Stimulated activated CD4-positive, alpha-beta T cell treated with anti-CD3 and anti-CD28 coated beads, Interleukin-15, amount 100 ng/mL, for 48 hours (primary cell): ENCODE measurements around the gene DGKH.
A peak's percentile ranks its signal among the peaks of the same experiment; 100 is the strongest.
"Not testable (repeated sequence)": the region's sequence is repeated elsewhere in the genome, so short reads cannot be mapped to it uniquely, and the experiment has no call there.

ENCODE experiments used
- DNase-seq, 2 donors: peaks; one replicate each; pipeline ENCODE4 v3.0.0-alpha.2; 2020; ENCODE audit warnings: low read depth in 2 of 2

The DGKH gene

DNA sequence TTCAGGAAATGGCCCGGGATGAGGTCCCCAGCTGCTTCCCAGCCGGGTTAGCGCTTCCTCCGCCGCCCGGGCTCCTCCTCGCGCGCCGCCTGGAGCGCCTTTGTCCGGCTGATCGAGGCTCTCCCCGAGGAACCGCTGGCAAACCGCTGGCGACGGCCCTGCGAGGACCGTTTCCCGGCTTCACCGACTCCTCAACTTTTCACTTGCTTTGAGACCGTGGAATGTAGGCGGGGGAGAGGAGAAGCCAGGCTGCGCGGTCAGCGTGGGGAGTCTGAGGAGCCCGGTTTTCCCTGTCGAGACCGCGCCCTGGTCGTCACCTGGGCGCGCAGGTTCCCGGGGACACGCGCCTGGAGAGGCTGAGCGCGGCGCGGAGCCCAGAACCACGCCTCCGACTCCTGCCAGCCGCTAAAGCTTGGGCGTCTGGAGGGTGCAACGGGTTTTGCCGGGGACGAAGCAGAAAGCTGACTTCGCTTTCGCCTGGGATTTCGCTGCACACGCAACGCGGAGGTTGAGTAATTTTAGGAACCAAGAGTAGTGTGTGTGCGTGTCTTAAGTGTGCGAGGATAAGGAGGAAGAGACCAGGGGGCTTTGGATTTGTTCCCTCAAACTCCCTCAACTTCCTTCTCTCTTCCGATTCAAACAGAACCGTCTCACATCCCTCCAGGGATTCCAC, 7.3 kb upstream of the DGKH start:
- DNase-seq, result peak in 1 of 2 donors; percentile 38

DNA sequence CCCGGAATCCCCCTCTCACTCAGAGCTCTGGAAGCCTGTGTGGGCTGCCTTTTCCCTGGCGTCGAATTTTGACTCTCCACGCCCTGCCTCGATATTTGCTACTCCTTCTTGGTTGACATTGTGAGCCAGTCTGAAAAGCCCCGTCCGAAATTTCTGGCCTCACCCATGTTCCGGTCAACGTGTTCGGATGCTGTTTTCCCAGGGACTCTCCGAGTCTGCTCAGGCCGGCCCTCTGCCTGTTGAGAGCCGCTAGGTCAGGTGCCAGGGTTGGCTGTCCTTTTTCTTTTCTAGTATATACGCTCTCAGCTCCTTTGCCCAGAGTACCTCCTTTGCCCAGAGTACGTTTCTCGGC, 6.8 kb upstream of the DGKH start:
- no peak for DNase-seq

DNA sequence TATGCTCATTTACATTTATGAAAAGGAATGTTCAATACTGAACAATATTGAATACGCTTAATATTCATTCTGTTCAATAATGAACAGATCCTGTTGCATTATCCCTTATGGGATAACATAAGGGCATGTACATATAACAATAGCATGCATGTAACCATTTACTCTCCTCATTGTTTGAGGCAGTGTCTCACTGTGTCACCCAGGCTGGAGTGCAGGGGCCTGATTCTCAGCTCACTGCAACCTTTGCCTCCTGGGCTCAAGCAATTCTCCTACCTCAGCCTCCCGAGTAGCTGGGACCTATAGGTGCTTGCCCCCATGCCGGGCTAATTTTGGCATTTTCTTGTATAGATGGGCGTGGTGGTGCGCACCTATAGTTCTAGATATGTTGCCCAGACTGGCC, 4.8 kb upstream of the DGKH start:
- DNase-seq, result no peak

DNA sequence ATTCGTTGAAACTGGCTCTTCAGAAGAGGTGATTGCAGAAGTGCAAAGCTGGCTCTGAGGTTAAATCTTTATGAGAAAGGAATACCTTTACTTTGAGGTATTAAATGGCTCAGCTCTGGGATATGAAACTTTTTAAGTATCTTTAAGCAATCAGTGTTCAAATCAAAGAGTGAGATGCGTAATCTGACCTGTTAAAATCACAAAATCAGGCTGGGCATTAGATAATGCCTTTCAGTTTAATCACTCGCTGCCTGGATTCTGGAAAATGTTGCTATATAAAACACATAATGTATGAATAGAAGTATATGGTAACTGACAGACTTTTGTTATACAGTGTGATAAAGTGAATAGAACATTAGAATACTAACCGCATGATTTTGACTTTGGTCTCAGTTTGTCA, 2.0 kb upstream of the DGKH start:
- no peak for DNase-seq

DNA sequence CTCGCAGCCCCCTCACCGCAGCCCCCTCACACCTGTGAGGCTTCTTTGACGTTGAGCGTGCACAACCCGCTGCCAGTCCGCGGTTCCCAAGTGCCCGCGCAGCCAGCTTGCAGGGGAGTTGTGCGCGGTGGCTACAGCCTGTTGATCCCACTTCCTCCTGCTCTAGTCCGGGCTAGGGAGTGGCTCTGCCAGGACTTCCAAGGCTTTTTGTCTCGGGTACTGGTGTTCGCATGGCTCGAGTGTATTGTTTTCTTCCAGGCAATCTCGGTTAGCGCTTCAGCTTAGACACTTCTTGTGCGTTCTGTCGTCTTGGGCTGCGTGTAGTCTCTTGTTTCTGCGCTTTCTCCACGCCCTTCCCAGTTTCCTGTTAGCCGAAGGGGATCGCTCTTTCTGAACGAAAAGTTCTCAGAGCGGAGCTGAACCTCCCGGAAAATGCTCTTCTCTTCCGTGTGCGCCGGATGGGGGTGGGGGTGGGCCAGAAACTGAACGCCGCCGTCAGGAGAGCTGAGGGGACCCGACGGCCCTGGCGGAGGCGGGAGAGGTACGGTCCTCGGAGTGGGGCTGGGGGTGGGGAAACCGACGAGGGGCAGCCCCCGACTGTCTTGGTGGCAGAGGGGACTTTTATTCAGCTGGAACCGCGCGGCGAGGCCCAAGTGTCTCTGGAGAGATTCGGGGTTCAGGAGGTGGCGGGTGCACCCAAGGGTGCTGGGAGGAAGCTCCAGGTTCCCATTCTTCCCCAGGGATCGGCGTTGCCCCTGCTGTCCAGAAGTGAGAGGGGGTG, 697 bp upstream of the DGKH start:
- DNase-seq, result no peak

DNA sequence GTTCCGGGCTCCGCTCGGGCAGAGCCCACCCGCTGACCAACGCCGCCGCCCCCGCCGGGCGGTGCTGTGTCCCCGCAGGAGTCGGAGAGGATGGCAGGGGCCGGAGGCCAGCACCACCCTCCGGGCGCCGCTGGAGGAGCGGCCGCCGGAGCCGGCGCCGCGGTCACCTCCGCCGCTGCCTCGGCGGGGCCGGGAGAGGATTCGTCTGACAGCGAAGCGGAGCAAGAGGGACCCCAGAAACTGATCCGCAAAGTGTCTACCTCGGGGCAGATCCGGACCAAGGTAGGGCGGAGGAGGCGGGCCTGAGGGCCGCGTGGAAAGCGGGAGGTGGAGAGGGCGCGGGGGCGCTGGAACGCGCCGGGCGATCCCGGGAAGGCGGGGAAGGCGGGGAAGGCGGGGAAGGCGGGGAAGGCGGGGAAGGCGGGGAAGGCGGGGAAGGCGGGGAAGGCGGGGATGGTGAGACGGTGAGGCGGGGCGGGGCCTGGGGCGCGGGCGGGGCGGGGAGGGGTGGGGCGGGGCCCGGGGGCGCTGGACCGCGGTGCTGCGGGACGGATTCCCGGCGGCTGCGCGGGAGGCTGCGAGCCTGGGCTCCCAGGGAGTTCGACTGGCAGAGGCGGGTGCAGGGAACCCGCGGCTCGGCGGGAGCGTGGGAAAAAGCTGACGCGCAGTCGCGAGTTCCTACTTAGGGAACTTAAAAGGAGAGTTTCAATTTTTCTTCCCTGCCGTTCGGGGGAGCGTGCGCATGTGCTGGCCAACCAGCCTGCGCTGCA, 421 bp downstream of the DGKH start:
- DNase-seq, result peak; percentile 35 to 38

DNA sequence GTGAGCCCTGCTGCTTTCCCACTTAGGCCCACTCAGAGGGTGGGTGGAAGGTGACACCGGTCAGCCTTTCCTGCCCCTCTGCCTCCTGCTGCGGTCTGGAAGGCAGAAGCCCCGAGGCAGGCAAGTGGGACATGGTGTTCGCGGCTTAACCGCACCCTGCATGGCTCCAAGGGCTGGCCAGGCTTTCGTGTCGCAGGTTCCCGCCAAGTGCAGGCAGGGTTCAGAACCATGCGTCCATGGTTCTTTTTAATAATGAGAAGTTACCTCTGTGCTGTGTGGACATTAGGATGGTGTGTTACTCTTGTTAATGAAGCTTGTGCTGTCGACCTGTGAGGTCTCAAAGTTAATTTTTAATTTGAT, 986 bp downstream of the DGKH start:
- DNase-seq, result no peak

DNA sequence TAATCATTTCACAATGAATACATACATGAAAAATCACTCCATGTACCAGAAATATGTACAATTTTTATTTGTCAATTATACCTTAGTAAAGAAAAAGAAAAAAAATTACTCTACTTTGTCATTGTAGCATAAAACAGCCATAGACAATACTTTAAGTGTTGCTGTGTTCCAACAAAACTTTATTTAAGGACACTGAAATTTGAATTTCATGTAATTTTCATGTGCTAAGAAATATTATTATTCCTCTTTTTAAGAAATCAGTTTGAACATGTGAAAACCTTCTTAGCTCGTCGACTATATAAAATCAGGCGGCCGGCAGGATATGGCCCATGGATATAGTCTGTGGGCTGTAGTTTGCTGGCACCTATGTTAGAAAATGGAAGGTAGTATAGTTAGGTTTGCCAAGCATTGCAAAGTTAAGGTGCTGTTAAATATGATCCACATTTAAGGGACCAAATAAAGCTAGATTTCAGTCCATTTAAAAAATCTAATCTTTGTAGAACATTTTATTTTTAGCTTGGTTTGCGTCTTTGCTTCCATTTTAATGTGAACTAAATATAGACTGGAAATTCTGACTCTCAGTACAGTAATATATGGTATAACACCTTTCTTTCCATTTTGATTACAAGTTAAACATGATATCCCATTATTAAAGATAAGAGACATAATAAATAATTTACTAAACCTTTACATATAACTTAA, 6.5 kb downstream of the DGKH start:
- DNase-seq, result no peak

DNA sequence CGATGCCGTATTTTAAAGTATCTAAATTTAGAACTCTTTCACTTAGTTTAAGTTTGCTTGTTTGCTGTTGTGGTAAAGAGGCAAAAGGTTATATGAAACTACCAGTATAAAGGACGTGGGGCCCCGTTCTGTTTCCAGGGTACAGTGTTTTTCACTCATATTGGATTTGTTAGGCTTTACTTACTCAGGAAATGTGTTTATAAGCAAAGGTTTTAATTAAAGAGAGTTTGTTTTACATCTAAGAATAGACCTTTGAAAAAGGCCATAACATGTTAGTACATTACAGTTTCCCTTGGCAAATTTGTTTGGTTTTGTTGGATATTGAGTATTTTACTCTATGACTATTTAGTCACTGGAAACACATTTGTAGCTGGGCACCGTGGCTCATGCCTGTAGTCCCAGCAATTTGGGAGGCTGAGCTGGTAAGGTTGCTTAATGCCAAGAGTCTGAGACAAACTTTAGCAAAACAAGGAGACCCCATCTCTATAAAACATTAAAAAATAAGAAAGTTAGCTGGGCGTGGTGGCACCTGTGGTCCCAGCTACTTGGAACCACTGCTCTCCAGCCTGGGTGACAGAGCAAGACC, 7.1 kb downstream of the DGKH start:
- DNase-seq, result no peak

DNA sequence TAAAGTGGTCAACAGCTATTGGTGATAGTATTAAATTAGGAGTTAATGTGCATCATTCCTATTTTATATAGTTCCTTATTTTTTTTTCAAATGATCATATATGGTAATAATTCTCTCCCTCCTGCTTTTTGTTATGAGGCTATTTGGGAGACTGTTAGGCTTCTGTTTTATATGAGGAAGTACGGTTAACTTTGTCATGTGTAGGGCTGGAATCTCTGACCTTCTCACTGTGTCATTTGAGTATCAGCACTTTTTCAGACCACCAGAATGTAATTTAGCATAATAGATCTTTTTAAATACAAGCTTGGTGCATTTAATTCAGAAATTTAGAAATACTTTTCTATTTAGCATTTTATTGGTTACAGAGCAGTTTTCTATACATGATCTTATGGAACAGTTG, 7.7 kb downstream of the DGKH start:
- DNase-seq, result no peak

DNA sequence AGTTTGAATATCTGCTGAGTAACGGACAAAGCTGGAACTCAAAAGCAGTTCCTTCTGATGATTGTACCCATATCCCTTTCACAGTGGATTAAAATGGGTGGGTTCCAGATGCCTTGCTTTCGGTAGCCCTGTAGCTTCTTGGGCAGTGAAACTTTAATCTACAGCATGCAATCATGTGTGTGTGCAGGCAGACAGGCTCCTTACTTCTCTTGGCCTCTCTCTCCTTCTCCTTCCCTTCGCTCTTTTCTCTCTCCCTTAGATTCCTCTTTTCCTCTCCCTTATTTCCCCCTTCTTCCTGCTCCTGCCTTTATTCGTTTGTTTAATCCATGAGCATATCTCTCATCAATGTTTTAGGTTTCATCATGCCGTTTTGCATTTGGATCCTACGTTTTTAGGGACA, 8.1 kb downstream of the DGKH start:
- no peak for DNase-seq

DNA sequence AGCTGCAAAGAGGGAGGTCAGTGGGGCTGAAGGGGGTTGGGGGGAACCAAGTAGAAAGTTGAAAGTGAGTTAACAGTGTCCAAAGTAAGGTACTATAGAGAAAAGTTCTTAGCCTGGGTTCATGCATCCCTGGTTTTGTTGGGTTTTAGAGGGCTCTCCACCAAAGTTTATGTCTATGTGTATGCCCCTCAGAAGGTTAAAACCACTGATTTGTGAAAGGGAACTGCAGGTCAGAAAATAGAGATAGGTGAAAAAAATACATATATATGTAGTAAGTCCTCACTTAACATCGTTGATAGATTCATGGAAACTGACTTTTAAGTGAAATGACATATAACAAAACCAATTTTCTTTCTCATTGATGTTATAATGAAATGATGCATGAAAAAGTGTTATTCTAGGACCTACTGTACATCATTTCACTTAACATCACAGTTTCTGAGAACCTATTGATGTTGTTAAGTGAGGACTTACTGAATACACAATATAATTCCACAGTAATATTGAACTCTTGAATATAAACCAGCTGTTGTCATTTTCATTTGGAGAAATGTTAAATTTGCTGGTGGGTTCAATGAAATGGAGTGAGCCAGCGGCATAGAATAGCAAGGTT, 9.6 kb downstream of the DGKH start:
- no peak for DNase-seq

DNA sequence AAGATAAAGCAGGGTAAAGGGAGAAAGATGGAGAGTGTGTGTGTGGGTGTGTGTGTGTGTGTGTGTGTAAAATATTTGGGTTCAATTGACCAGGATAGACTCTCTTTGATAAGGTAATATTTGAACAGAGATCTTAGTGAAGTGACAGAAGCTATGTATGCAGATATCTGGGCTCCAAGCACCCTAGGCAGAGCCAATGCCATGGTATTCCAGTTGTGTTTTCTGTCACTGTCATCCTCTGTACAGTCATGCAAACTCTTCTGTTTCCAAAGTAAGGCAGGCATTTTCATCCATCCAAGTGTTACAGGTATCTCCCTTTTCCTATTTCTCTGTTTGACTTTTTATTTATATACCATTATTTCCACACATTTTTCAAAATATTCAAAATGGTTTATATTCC, 13.5 kb downstream of the DGKH start:
- no peak for DNase-seq

DNA sequence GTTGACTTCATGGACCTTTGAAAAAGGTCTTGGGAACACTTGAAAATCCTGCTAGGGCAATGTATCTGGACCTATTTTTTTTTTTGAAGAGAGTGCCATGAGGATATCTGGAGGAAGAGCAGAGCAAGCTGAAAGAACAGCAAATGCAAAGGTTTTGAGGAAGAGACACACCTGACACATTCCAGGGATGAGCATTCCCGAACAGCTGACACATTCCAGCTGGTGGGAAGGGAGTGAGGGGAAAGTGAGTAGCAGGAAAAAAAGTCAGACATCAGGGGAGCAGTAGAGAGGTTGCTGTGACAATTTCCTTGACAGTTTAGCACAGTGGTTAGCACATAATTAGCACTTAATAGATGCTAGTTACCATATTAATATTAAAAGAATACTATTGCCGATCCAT, 14.7 kb downstream of the DGKH start:
- no peak for DNase-seq

DNA sequence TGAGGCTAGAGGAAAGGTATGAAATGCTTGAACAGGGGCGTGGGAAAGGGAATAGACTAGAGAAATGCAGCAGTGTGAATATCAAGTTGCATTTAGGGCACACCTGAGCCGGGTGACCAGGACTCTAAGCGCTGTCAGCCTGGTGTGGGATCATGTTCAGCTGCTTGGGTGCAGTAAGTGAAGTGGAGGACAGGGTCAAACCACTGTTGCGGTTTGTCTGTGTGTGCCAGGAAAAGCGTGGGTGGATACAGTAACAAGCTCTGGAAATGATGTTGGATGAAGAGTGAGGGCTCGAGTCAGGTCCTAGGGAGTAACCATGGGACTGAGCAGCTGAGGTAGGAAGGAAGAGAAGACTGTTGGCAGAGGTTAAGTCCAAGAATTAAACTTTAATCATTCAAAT, 15.8 kb downstream of the DGKH start:
- no peak for DNase-seq

DNA sequence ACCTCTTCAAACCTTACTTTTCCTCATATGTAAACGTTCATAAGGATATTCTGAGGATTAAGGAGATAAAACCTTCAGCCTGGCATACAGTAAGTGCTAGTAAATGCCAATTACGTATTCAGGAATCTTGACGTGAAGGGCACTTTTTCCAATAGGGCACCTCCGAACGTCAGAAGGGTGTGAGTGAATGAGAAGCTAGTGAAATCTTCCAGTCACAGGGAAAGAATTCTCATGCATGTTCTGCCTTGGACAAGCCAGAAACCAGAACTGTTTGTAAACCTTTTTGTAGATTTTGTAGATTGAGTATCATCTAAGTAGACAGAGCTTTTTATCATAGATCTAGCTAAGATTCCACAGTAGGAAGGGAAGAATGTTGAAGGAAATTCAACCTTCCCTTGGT, 16.5 kb downstream of the DGKH start:
- DNase-seq, result no peak

DNA sequence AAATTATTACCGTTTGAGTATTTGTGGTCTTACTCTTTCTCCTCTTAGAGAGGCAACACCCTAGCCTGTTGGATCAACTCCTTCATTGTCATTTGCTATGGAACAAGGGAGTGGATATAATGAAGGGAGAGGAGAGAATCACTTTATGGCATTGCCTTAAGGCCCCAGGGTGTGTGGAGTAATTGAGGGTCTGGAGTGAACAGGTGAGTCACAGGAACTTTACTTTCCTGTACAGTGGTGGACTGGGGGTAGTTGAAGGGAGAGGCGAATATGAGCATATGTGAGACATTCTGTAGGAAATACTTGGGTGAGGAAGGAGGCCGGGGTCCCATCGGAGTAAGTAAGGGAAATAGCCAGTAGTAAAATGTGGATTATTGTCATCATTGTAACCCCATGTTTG, 17.0 kb downstream of the DGKH start:
- no peak for DNase-seq

DNA sequence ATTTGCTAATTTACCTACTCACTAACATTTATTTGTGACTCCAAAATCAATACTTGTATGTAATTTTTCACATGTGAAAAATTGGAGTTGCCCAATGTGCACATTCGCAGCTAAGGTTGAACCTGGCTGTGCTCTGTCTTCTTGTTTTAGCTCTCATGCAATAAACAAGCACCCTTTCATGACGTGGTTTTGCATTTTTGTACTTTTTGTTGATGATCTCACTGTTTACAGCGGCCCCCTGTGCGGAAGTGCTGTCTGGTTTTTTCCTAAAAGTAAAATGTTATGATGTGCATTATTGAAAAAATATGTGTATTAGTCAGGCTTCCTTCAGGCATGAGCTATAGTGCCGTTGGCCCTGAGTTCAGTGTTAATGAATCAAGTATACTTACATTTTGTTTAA, 18.1 kb downstream of the DGKH start:
- no peak for DNase-seq

DNA sequence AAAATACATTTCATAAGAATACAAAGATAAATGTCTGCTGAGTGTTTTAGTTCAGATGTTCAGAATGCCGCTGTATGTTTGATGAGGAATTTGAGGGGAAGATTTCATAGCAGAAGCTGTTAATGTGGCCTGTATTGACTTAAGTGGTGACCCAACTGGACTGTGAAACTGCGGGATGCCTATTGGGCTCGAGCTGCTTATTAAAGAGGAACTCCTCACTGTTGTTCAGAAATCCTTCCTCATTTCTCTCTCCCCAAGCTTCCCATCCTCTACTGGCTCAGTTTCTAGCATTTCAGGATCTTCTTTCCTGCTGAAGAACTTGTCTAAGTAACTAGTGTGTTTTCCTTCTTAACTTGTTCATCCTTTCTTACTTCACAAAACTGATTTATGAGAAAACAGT, 20.4 kb downstream of the DGKH start:
- no peak for DNase-seq

DNA sequence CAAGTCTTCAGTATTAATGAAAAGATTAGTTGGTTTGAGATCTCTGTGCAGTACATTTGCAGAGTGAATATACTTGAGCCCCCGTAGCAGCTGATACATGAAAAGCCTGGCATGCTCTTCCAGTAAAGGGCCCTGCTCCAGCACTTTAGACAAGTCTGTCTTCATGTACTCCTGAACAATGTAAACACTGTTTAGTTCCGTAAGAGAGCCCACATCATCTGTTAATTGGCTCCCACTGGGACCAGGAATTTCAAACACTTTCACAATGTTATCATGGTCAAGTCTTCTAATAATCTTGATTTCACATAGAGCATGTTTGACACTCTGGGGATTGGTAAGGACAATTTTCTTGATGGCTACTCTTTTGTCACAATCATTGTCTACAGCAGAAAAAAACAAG, 22.2 kb downstream of the DGKH start:
- not testable (repeated sequence) for DNase-seq

DNA sequence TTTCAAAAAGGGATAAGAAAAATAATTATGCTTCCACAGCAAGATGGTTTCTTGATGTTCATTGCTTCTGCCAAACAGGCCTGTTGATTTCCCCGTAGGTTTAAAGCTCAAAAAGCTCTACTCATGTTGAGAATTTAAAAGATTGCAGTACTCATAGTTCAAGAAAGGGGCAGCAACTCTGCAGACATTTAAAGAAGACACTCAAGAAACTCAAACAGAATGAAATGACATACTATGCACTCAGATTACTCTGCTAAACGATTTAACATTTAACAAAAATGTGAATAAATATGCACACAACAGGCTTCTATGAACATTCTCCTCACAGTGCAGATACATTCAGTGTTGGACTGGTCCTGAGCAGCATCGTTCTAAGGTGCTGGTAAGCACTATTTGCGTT, 22.7 kb downstream of the DGKH start:
- DNase-seq, result not testable (repeated sequence)
